ENCODE data around the gene DAND5.

Gene DAND5

GRCh38 chr19:12933287-12934072, 35.9 kb upstream of the DAND5 start, which contains the start of gene FARSA:
FARSA (minus strand) TSS chr19:12933711; CDS start chr19:12933696, 15 bp downstream.
- DNase-seq (ENCODE audit: extremely low read depth, low read depth), result peak; percentile 70
- no peak for TF ChIP-seq CTCF (IDR thresholded peaks at IDR 0.05; ENCODE audit: low read depth, low read length)

GRCh38 chr19:12935071-12935470, 34.3 kb upstream of the DAND5 start:
- no peak for DNase-seq (ENCODE audit: extremely low read depth, low read depth)
- no peak for TF ChIP-seq CTCF (IDR thresholded peaks at IDR 0.05; ENCODE audit: low read depth, low read length)

GRCh38 chr19:12936582-12936981, 32.8 kb upstream of the DAND5 start:
- no peak for TF ChIP-seq CTCF (IDR thresholded peaks at IDR 0.05; ENCODE audit: low read depth, low read length)
- no peak for DNase-seq (ENCODE audit: extremely low read depth, low read depth)

DNA sequence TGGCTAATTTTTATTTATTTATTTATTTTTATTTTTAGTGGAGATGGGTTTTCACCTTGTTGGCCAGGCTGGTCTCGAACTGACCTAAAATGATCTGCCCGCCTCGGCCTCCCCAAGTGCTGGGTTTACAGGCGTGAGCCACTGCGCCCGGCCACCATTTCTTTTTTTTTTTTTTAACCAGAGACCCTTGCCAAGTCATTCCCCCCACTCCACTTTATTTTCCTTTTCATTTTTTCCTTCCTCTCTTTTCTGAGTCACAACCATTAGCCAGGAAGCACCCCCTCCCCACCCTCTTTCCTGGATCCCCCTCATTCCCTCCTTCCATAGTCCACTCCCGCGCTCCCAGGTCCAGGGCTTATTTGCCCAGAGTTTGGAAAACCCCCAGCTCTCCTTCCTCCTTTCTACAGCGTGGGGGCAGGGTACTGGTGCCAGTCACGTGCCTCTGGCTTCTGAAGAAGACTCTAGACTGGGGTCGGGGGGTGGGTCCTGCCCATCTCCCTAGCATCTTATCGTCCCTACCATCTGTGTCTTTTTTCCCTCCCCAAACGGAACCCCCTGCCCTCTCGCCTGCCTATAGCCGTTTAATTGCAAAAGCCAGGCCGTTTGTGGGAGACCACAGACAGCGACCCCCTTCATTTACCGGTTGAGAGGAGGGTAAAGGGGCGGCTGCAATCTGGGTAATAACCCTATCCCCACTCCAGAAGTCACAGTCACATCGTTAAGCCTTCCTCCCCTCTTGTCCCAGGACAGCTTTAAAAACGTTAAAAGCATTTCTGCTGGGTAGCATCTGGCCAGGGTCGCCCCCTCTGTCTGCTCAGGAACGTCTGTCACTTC, 32.1 kb upstream of the DAND5 start:
- no peak for TF ChIP-seq CTCF (IDR thresholded peaks at IDR 0.05; ENCODE audit: low read depth, low read length)
- no peak for DNase-seq (ENCODE audit: extremely low read depth, low read depth)

GRCh38 chr19:12937927-12938778, 31.2 kb upstream of the DAND5 start, which contains the start of gene CALR:
CALR (plus strand) TSS chr19:12938609; CDS start chr19:12938680, 71 bp downstream.
- no peak for TF ChIP-seq CTCF (IDR thresholded peaks at IDR 0.05; ENCODE audit: low read depth, low read length)
- peak; percentile 99 for DNase-seq (ENCODE audit: extremely low read depth, low read depth)

GRCh38 chr19:12938779-12939601, 30.4 kb upstream of the DAND5 start:
- DNase-seq (ENCODE audit: extremely low read depth, low read depth), result no peak
- peak; percentile 11 for TF ChIP-seq CTCF (IDR thresholded peaks at IDR 0.05; ENCODE audit: low read depth, low read length)
